RWPE2 (cell line): ENCODE measurements around the gene MRPS14.

Experiments
- ATAC-seq: fragments of 200-7000 bp; cut with Tn5 transposase; 3 replicates; pipeline ENCODE4 v1.9.1; 2021; ENCODE audit warnings: low read depth
- DNase-seq: peaks from one replicate; pipeline ENCODE4 v3.0.0-alpha.2; 2020; ENCODE audit warnings: low spot score
- H3K27ac ChIP-seq: fragments of 450-650 bp; 2 replicates; pipeline ENCODE4 v1.5.1; 2017; ENCODE audit warnings: mild to moderate bottlenecking; ENCODE audit not compliant: poor library complexity, severe bottlenecking
- H3K27me3 ChIP-seq: fragments of 250-450 bp; sonication (Bioruptor Pico); 2 replicates; pipeline ENCODE4 v1.5.1; 2021; ENCODE audit warnings: mild to moderate bottlenecking, moderate library complexity; ENCODE audit not compliant: insufficient read depth, poor library complexity, severe bottlenecking
- H3K36me3 ChIP-seq: fragments of 250-450 bp; sonication (Bioruptor Pico); 2 replicates; pipeline ENCODE4 v1.5.1; 2020; ENCODE audit warnings: low read depth, mild to moderate bottlenecking, moderate library complexity
- H3K4me1 ChIP-seq: fragments of 250-450 bp; sonication (Bioruptor Pico); 2 replicates; pipeline ENCODE4 v1.5.1; 2021; ENCODE audit warnings: mild to moderate bottlenecking, moderate library complexity; ENCODE audit not compliant: insufficient read depth, poor library complexity, severe bottlenecking
- H3K4me3 ChIP-seq: fragments of 250-450 bp; sonication (Bioruptor Pico); 2 replicates; pipeline ENCODE4 v1.5.1; 2021; ENCODE audit warnings: mild to moderate bottlenecking, moderate library complexity; ENCODE audit not compliant: severe bottlenecking
- H3K9me3 ChIP-seq: fragments of 250-450 bp; sonication (Bioruptor Pico); 2 replicates; pipeline ENCODE4 v1.5.1; 2021; ENCODE audit warnings: mild to moderate bottlenecking, moderate library complexity; ENCODE audit not compliant: severe bottlenecking
- CTCF ChIP-seq: fragments of 450-650 bp; IDR thresholded peaks from one replicate; pipeline ENCODE4 v1.5.1; 2017; ENCODE audit warnings: mild to moderate bottlenecking, moderate library complexity; ENCODE audit not compliant: poor library complexity, severe bottlenecking

MRPS14 gene

GRCh38 chr1:174990382-174990999 is 32.7 kb downstream of the MRPS14 start:
- Histone ChIP-seq H3K36me3 (0 out of 2 replicates have a peak, but pooled peaks cover 3% of the 10 kb centered on the region), H3K27ac (no peak overlapping the region), H3K9me3 (no peaks in the 10 kb centered on the region), H3K27me3 (no peaks in the 10 kb centered on the region), H3K4me3 (peak overlapping the region; percentile 32), H3K4me1 (no peaks in the 10 kb centered on the region)
- TF ChIP-seq CTCF: no peak
- DNase-seq (no peak), ATAC-seq (peak; percentile 85)

GRCh38 chr1:174989536-174990220 is 33.5 kb downstream of the MRPS14 start:
- Histone ChIP-seq H3K9me3 (no peaks in the 10 kb centered on the region), H3K36me3 (0 out of 2 replicates have a peak, but pooled peaks cover 3% of the 10 kb centered on the region), H3K27ac (no peak overlapping the region), H3K4me3 (no peak overlapping the region), H3K4me1 (no peaks in the 10 kb centered on the region), H3K27me3 (no peaks in the 10 kb centered on the region)
- TF ChIP-seq CTCF: no peak
- DNase-seq (no peak), ATAC-seq (no peak)

- Histone ChIP-seq H3K9me3 (no peaks in the 10 kb centered on the region), H3K4me3 (no peak overlapping the region), H3K4me1 (no peaks in the 10 kb centered on the region), H3K36me3 (0 out of 2 replicates have a peak, but pooled peaks cover 3% of the 10 kb centered on the region), H3K27ac (no peak overlapping the region), H3K27me3 (no peaks in the 10 kb centered on the region)
- ATAC-seq: no peak
- no peak for DNase-seq
- TF ChIP-seq CTCF: no peak
Observed at GRCh38 chr1:174988986-174989385, 34.2 kb downstream of the MRPS14 start.

GRCh38 chr1:174988539-174988938 is 34.7 kb downstream of the MRPS14 start:
- H3K9me3 ChIP-seq: no peaks in the 10 kb centered on the region
- no peak for ATAC-seq
- no peak overlapping the region for H3K4me3 ChIP-seq
- H3K36me3 ChIP-seq: 0 out of 2 replicates have a peak, but pooled peaks cover 5% of the 10 kb centered on the region
- no peak for DNase-seq
- no peaks in the 10 kb centered on the region for H3K27me3 ChIP-seq
- no peak overlapping the region for H3K27ac ChIP-seq
- no peak for TF ChIP-seq CTCF
- H3K4me1 ChIP-seq: no peaks in the 10 kb centered on the region

- no peak overlapping the region for H3K27ac ChIP-seq
- H3K4me1 ChIP-seq: no peaks in the 10 kb centered on the region
- TF ChIP-seq CTCF: no peak
- H3K36me3 ChIP-seq: peaks cover 3% of the 10 kb centered on the region; the same call in 1 of the 2 replicates
- H3K9me3 ChIP-seq: no peaks in the 10 kb centered on the region
- DNase-seq: no peak
- ATAC-seq: no peak
- H3K27me3 ChIP-seq: no peaks in the 10 kb centered on the region
- H3K4me3 ChIP-seq: no peak overlapping the region
Observed at GRCh38 chr1:174984952-174985351, 38.3 kb downstream of the MRPS14 start.
